ENCODE data around the gene KCNMA1.

The KCNMA1 gene

DNA sequence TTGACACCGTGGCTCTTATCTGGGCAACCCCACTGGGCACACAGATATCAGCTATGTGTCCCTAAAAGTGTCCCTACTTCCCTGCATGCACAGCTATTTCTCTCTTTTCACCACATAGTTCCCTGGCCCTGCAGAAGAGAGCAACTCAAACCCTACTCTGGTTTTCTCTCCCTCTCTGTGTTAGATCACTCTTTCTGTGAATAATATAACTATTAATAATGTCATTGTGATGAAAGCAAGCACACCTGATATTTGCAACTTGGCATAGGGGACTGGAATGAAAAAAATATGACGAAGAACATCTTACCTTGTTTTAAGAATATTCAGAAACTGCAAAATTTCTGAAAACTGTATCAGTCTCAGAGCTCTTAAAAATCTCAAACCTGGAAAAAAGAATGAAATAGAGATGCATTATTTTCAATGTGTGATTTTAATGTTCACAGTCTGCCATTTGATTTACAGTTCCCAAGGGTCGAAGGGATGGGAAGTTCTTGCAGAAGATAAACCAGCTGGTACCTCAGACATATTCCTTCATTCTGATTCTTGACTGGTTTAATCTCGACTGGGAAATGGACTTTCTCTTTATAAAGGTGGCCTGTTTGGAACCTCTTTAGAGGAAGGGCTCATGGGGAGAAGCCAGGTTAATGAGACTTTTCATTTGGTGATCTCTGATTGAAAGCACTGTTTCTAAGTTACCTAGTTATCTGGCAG is 516.8 kb downstream of the KCNMA1 start:
- DNase-seq: no peak

GRCh38 chr10:77120012-77120411 is 517.6 kb downstream of the KCNMA1 start:
- DNase-seq: no peak

GRCh38 chr10:77118603-77119282 is 518.9 kb downstream of the KCNMA1 start:
- no peak for DNase-seq

GRCh38 chr10:77117501-77117900 is 520.1 kb downstream of the KCNMA1 start:
- DNase-seq: no peak

GRCh38 chr10:77116904-77117303 is 520.7 kb downstream of the KCNMA1 start:
- DNase-seq: no peak

DNA sequence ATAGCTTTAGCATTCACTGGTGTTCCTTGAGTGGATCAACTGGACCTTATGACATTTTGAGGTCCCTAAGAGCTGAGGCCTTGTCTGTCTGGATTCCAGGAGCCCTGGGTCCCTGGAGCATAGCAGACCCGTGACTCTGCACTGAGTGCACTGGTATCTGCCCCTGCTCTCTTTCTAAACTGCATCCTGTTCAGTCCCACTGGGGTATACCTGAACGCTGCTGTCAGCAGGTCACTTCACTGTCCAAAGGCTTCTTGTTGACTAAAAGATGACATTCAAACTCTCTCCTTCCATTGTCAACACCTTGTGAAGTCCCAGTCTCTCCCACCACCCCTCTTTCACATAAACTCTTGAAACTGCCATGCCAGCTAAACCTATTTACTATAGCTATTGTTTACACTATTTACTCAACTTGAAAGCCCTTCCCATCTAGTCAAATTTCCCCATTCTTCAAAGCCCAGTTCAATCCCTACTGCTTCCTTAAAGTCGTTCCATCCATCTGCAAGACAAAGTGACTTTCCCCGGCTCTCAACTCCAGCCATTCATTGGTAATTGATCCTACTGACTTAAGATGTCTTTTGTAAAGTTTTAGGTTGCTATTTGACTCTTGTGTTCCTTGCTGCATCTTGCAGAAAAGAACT is 523.3 kb downstream of the KCNMA1 start:
- DNase-seq: no peak

- no peak for DNase-seq
Measured at GRCh38 chr10:77111611-77112550, 525.7 kb downstream of the KCNMA1 start.

GRCh38 chr10:77110757-77111156 is 526.9 kb downstream of the KCNMA1 start:
- DNase-seq: no peak

GRCh38 chr10:77109351-77109994 is 528.1 kb downstream of the KCNMA1 start:
- no peak for DNase-seq

DNA sequence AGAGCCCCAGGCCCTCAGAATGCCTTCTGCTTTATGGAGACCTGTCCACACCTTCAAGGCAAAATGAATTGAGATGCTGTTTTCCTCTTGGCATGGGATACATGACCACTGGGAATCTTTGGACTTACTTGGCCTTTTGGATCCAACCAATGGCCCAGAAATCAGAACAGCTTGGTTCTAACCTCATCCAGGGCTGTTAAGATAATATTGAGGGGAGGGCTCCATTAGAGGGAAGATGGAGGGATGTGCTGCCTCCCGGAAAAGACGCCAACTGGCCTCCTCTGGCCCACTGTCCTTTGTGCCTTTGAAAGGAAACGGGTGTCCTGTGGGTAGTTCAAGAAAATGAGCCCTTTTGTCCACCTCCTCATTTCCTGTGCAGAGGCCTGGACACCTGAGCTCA is 530.9 kb downstream of the KCNMA1 start:
- no peak for DNase-seq

DNA sequence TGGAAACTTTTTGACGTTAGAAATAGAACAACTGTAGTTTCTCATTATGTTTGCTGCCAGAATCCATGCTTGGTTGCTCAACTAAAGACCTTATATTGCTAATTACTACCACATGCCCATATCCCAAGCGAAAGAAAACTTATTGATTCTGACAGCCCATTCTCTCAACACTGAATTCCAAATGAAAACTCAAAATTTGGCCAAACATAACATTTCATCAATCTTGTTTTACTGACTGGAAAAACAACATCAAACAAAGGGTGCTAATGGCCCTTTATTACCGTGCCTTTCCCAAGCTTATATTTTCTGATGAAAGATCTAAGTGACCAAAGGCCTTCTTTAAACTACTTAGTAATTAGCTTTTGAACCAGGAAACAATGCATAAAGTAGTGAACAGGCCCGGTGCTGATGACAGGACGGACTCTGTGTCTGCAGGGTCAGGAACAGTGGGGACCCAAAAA is 531.8 kb downstream of the KCNMA1 start:
- no peak for DNase-seq

GRCh38 chr10:77104459-77104980 is 533.1 kb downstream of the KCNMA1 start:
- no peak for DNase-seq

DNA sequence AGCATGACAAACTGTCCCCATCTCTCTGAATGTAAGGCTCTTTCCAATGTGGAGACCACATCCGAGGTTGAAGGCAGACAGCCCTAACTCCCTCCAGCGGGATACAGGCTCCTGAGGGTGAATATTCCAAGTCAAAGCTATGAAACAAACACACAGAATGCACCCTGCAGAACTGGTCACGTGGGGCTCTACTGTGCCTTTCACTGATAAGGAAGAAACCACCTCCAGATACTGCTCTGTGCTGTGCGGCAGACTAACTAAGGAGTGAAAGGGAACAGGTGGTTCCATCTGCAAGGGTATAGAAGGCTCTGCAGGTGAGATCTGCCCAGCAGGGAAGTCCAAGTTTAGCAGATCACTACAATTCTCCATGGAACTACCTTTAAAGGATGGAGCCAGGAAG is 534.4 kb downstream of the KCNMA1 start:
- DNase-seq: no peak

DNA sequence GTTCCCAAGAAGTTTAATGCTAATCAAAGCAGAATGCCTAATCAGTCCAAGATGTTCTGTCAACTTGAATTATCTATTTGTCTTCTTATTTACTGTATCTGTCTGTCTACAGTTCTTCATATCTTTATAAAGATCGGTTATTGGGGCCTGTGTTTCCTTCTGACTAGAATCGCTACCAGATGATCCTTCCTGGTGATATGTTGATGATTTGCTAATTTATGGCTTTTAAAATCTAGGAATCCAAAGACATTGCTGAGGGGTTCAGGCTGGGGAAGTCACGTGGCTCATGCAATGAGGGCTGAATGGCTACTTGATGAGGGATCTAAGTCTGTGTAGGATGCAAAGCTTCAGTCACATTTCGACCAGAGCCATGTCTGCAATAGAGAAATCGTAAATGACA is 536.3 kb downstream of the KCNMA1 start:
- DNase-seq: no peak

GRCh38 chr10:77099136-77099535 is 538.5 kb downstream of the KCNMA1 start:
- DNase-seq: no peak

DNA sequence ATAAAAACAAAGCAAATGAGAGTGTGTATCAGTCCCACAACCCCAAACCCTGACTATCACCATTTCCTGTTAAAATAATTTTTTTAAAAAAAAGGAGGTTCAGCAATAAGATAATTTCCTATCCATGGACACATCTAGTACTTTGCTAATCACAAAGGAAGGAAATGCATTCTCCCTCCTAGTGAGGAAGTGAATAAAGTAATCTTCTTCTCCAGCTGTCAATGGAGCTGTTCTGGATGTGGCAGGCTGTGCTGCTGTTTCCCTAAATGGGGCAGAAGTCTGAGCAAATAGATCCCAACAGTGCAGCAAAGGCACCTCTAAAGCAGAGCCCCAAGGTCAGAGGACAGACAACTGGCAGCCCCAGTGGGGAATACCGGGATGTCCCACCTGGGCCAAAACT is 540.0 kb downstream of the KCNMA1 start:
- DNase-seq: no peak

- no peak for DNase-seq
Measured at GRCh38 chr10:77093126-77093525, 544.5 kb downstream of the KCNMA1 start.

DNA sequence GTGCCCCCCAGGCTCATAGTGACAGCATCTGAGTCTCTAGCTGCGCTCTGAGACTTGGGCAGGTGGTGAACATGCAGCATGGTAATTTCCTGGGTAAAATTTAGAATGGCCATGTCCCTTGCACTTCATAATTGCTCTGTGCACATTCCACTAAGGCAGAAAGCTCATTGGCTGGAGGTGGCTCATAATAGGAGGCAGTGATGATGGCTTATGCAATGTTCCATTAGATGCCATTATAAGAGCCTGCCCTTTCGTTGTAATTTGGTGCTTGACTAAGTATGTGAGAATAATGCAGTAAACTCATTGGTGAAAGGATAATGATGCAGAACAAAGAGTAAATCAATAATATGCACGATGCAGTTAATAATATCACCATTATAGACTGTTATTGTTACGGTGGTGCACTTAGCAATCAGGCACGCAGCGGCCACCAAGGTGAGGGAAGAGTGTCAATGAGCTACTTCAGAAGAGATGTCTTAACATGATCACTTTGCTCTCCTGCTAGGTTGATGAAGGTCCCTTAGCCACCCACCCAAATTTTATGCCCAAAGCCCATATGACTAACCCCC is 545.9 kb downstream of the KCNMA1 start:
- DNase-seq: no peak

DNA sequence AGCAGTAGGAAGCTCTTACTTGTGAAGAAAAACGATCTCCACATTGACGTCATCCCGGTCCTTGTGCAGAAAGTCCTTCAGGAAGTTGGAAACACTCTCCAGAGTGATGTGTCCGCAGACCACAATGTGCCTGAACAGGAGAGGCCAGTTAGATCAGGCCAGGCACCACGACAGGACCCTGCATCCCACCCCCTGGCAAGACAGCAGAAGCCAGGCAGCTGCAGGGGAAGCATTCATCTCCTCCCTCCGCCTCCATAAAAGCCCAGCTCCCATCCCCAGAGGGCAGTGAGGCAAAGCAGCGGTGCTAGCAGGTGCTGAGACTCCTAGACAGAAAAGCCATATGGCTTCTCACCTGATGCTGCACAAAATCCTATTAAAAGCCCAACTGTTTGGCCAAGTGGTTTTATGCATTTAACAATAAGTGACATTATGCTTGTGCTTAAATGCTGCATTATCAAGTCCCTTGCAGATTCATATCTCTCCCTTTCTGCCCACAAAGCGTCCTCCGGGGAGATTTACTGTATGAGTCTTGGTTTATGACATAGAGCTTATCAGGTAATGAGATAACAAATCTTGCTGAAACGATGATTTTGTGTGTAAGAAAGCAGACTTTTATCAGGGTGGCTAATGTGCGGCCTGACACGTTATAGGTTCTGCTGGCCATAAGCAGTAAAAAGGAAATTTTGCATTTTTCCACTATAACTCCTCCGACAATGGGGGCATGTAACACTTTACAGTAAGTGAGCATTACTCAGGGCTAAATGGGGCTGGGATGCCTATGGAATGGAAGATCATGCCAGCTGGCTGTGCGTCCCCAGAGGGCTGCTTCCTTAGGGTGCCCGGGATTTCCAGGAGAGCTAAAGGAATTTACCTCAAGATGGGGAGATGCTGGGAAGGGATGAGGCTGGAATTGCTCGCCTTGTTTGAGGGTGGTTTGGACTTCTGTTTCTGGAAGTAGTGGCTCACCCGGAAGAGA is 546.9 kb downstream of the KCNMA1 start:
- no peak for DNase-seq

- DNase-seq: no peak
Measured at GRCh38 chr10:77087366-77087765, 550.2 kb downstream of the KCNMA1 start.

- no peak for DNase-seq
Measured at GRCh38 chr10:77086081-77086480, 551.5 kb downstream of the KCNMA1 start.

All from NCI-H1105 (cell line).